ENCODE data around the gene PRR7. TPM values are rescaled to one million over a fixed set of nuclear protein-coding genes. Genes with fewer than 3 reads are reported as not detected.

The PRR7 gene
- total RNA-seq, 1 experiment from 2014 or later = 55.4 TPM

- no peak for DNase-seq (ENCODE audit: low read depth)
Measured at GRCh38 chr5:177450667-177451424, 4.2 kb downstream of the PRR7 start.

- DNase-seq (ENCODE audit: low read depth) = no peak
Measured at GRCh38 chr5:177452688-177453638, 6.3 kb downstream of the PRR7 start.

GRCh38 chr5:177453852-177454396 is 7.3 kb downstream of the PRR7 start:
- no peak for DNase-seq (ENCODE audit: low read depth)

DNA sequence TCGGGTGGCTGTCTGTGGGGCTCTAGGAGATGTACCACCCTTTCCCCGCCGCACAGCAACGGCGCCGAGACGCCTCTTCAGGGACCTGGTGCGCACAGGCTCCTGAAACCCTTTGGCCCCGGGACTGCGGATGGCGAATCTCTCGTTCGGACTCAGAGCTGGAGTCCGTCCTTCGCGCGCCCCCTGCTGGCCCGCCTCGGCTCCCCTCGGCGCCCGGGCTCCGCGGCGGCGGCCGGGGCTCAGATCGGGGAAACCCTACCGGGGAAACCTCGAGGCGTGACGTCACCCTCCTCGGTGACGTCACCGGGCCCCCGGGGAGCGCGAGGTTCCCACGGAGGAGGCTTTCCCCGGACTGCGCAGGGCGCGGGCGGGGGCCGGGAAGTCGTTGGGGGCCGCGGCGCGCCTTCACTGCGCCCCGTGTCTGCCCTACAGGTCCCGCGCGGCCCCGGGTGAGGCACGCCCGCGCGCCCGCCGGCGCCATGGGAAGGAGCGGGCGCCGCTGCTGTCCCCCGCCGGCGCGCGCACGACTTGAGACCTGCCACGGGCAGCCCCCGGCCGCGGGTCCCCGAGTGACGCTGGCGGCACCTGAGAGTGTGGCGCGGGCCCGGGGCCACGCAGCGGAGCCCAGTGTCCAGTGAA is 7.9 kb downstream of the PRR7 start:
- DNase-seq (ENCODE audit: low read depth) = peak; percentile 83

DNA sequence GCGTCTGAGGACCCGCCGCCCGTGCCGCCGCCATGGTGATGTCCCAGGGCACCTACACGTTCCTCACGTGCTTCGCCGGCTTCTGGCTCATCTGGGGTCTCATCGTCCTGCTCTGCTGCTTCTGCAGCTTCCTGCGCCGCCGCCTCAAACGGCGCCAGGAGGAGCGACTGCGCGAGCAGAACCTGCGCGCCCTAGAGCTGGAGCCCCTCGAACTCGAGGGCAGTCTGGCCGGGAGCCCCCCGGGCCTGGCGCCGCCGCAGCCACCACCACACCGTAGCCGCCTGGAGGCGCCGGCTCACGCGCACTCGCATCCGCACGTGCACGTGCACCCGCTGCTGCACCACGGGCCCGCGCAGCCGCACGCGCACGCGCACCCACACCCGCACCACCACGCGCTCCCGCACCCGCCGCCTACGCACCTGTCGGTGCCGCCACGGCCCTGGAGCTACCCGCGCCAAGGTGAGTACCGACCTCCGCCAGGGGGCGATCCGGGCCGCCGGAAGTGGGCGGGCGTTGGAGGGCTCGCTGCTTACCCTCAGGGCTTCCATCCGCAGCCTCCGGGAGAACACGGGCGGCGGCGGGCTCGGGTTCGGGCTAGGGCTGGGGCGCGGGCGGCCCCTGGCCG is 8.5 kb downstream of the PRR7 start:
- DNase-seq (ENCODE audit: low read depth) = peak; percentile 50

DNA sequence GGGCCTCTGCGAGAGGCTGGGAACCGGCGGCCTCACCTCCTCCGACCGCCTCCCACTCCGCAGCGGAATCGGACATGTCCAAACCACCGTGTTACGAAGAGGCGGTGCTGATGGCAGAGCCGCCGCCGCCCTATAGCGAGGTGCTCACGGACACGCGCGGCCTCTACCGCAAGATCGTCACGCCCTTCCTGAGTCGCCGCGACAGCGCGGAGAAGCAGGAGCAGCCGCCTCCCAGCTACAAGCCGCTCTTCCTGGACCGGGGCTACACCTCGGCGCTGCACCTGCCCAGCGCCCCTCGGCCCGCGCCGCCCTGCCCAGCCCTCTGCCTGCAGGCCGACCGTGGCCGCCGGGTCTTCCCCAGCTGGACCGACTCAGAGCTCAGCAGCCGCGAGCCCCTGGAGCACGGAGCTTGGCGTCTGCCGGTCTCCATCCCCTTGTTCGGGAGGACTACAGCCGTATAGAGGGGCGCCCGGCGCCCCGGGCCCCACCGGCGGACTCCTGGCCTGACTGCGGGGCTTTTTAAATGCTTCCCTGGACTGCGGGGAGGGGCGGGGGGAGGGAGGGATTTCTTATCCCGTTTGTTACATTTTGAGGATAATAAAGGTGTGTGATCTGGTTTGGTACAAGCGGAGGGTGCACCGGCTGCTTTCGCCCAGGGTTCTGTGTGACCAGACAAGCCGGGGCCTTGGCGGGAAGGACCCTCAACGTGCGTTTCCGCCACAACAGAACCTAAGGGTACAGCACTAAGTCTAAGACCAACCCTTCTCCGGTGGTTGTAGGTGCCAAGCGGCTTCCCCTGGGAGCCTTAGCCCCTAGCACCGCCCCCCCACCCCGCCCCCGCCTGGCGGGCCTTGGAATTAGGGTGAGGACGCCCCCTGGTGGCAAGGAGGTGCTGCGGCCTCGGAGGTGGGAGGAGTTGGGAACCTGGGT is 9.3 kb downstream of the PRR7 start:
- peak; percentile 76 for DNase-seq (ENCODE audit: low read depth)

DNA sequence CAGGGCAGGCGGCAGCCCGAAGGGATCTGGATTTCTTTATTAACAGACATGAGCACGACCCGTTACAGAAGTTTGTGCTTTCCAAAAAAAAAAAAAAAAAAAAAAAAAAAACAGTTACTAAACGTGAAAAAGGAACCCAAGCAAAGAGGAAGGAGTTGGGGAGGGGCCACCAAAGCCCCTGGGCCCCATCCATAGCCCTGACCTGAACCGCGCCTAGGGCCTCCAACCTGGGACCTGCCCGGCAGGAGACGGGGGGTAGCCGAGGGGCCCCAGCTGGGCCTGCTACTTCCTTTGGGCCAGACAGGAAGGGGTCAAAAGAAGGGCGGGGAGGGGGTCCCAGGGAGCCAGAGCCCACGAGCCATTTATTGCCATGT is 10.0 kb downstream of the PRR7 start:
- no peak for DNase-seq (ENCODE audit: low read depth)

- DNase-seq (ENCODE audit: low read depth) = peak; percentile 97
Measured at GRCh38 chr5:177456976-177457851, 10.6 kb downstream of the PRR7 start.

DNA sequence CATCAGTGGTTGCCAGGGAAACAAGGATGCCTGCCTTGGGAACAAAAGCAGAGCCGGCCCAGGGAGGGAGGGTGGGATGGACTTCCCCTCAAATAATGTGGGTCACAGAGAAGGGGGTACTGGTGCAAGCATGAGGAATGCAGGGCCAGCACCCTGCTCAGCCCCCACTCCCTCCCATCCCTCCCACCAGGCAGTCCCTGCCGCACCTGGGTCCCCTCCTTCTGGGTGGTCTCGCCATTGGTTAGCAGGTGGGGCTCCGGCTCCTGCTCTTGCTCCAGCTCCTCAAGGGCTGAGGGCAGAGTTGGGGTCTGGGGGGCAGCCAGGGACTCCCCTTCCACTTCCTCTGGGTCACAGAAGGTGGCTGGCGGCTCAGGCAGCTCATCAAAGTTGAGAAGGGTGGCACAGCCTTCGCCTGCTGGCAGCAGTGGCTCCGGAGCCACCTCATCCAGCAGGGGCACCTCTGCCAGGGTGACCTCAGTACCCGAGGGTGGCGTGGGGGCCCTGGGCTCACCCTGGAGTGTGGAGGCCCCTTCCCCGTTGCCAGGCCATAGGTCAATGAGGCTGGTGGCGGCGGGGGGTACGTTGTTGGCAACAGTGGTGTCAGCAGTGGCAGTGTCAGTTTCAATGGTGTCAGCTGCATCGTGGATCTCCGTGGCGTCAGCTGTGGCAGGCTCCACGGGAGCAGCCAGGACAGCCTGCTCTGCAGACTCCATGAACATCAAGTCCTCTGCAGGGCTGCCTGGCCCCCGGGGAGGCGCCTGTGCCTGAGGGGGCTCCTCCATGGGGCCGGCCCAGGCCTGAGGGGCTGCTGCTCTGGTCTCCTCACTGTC is 11.5 kb downstream of the PRR7 start:
- DNase-seq (ENCODE audit: low read depth) = no peak

DNA sequence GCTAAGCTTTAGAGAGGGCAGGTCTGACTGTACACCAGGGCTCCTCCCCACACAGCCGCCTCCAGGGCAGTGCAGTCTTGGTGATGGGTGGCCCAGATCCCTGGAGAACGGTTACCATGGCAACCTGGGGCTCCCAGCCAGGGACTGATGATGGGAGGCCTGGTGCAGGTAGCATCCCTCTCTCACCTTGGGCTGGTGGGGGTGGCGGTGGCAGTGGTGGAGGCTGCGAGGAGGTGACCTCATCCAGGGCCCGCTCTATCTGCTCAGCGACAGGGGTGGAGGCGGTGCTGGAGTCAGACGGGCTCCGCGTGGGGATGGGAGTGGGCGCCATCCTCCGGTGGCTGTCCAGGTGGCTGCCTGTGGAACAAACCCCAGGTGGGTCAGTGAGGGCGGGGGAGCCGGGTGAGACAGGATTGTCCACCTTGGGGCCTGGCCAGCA is 12.3 kb downstream of the PRR7 start:
- DNase-seq (ENCODE audit: low read depth) = no peak

GRCh38 chr5:177459357-177459756 is 12.7 kb downstream of the PRR7 start:
- no peak for DNase-seq (ENCODE audit: low read depth)

DNA sequence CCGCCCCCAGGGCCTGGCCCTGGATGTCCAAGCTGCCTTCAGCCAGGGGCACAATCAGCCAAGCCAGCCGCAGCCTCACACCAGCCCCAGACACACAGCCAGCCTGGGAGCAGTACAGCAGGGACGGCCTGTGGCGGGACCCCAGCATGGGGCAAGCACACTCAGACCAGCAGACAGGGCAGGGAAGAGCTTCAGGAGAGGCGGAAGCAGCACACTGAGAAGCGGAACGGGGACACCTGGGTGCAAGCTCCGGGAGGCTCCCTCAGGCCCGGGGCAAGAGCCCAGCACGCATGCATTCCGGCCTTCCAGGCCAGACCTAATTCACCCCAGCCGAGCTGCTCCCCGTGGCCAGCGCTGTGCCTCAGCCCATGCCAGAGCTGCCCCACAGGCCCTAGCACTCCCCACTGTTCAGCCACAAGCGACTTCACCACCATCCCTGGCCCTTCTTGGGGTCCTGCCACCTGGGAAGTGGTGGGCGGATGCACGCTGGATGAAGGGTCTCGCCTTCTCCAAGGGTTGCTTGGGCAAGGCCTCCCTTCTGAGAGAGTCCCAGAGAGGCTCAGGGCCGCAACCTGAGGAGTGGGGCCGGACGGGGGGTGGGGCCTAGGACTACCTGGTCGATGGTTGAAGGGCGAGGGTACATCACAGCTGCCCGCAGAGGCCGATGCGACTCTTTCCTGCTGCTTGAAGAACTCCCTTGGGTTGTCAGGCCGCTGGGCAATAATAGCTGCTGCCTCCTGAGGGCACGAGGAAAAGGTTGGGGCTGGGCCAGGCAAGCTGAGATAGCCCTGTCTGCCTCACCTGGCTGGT is 13.4 kb downstream of the PRR7 start:
- DNase-seq (ENCODE audit: low read depth) = no peak

GRCh38 chr5:177462021-177462670 is 15.5 kb downstream of the PRR7 start:
- DNase-seq (ENCODE audit: low read depth) = no peak

GRCh38 chr5:177465044-177465443 is 18.4 kb downstream of the PRR7 start:
- DNase-seq (ENCODE audit: low read depth) = no peak

- no peak for DNase-seq (ENCODE audit: low read depth)
Measured at GRCh38 chr5:177466861-177467260, 20.2 kb downstream of the PRR7 start.

DNA sequence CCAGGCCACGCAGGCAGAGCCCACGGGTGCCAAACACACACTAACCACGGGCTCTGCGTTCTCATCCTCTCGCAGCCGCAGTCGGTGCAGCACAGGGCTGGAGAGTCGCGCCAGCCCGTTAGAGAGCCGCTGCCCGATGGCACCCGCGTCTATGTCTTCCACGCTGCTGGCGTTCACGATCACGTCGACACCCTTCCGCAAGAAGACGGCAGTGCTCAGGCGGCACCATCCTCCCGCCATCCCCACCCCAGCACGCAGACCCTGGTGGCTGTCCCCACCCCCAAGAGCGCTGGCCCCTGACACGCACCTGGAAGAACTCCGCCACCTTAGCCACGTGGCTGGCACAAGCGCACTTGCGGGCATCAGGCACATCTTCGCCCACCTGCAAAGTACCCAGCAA is 20.8 kb downstream of the PRR7 start:
- DNase-seq (ENCODE audit: low read depth) = no peak

- no peak for DNase-seq (ENCODE audit: low read depth)
Measured at GRCh38 chr5:177468329-177468684, 21.7 kb downstream of the PRR7 start.
